WTC11 (cell line): ENCODE measurements around the gene ACSL5. TPM values are rescaled to one million over a fixed set of nuclear protein-coding genes. Genes with fewer than 3 reads are reported as not detected.
A peak's percentile ranks its signal among the peaks of the same experiment; 100 is the strongest.
"Not testable (repeated sequence)": the region's sequence is repeated elsewhere in the genome, so short reads cannot be mapped to it uniquely, and the experiment has no call there.

Experiments
- ATAC-seq: fragments of 200-7000 bp; cut with Tn5 transposase; 2 replicates; pipeline ENCODE4 v1.10.0; 2021; ENCODE audit warnings: mild to moderate bottlenecking, moderate library complexity
- CTCF ChIA-PET: fragments of 300-600 bp; sonication (Branson Sonifier 250); formaldehyde crosslinking; loops from one replicate; lab custom pipeline; 2021; ENCODE audit warnings: antibody characterized with exemption; lab: Charles Lee
- POLR2A ChIA-PET: fragments of 350-600 bp; sonication (Branson Sonifier 250); formaldehyde crosslinking; loops from one replicate; lab custom pipeline; 2021; ENCODE audit warnings: antibody characterized with exemption; lab: Charles Lee
- DNase-seq: peaks from one replicate; pipeline ENCODE4 v3.0.0; 2021; ENCODE audit warnings: low spot score
- H3K27ac Mint-ChIP-seq: 2 replicates; pipeline ENCODE4 v1.8.0; 2021; ENCODE audit warnings: mixed read lengths
- H3K27me3 Mint-ChIP-seq: 2 replicates; pipeline ENCODE4 v1.8.0; 2021; ENCODE audit warnings: low read depth, mild to moderate bottlenecking, moderate library complexity, mixed read lengths
- H3K36me3 Mint-ChIP-seq: 2 replicates; pipeline ENCODE4 v1.8.0; 2021; ENCODE audit warnings: mixed read lengths
- H3K4me1 Mint-ChIP-seq: 2 replicates; pipeline ENCODE4 v1.8.0; 2022; ENCODE audit warnings: mixed read lengths
- H3K4me3 Mint-ChIP-seq: 2 replicates; pipeline ENCODE4 v1.8.0; 2021; ENCODE audit warnings: mild to moderate bottlenecking, moderate library complexity, mixed read lengths
- H3K9me3 Mint-ChIP-seq: 2 replicates; pipeline ENCODE4 v1.8.0; 2021; ENCODE audit warnings: mixed read lengths
- E2F4 ChIP-seq: sonication (generic); formaldehyde crosslinking; IDR thresholded peaks from 2 replicates; pipeline ENCODE4 v1.8.1; 2022; ENCODE audit warnings: low read depth, mild to moderate bottlenecking, moderate library complexity, missing genetic modification reagents, borderline replicate concordance
- GABPB1 ChIP-seq: sonication (generic); formaldehyde crosslinking; IDR thresholded peaks from 2 replicates; pipeline ENCODE4 v1.8.1; 2023; ENCODE audit warnings: mild to moderate bottlenecking, missing genetic modification reagents
- GRHL2 ChIP-seq: fragments of 250-450 bp; sonication (Bioruptor Pico); IDR thresholded peaks from 2 replicates; pipeline ENCODE4 v1.8.0; 2022; ENCODE audit warnings: mild to moderate bottlenecking, moderate library complexity; ENCODE audit not compliant: insufficient replicate concordance, severe bottlenecking
- JUN ChIP-seq: sonication (generic); formaldehyde crosslinking; IDR thresholded peaks from 2 replicates; pipeline ENCODE4 v1.8.0; 2023; ENCODE audit warnings: mild to moderate bottlenecking, missing genetic modification reagents
- SMAD4 ChIP-seq: sonication (generic); formaldehyde crosslinking; IDR thresholded peaks from 2 replicates; pipeline ENCODE4 v1.8.0; 2022; ENCODE audit warnings: mild to moderate bottlenecking, missing genetic modification reagents
- SP1 ChIP-seq: sonication (generic); formaldehyde crosslinking; conservative IDR thresholded peaks from 2 replicates; pipeline ENCODE4 v1.8.1; 2022; ENCODE audit warnings: missing genetic modification reagents
- USF2 ChIP-seq: sonication (generic); formaldehyde crosslinking; IDR thresholded peaks from 2 replicates; pipeline ENCODE4 v1.8.1; 2023; ENCODE audit warnings: mild to moderate bottlenecking, missing genetic modification reagents, moderate library complexity
- ZBTB21 ChIP-seq: sonication (generic); formaldehyde crosslinking; IDR thresholded peaks from 2 replicates; pipeline ENCODE4 v1.8.1; 2023; ENCODE audit warnings: mild to moderate bottlenecking, missing genetic modification reagents, borderline replicate concordance
- ZNF138 ChIP-seq: sonication (generic); formaldehyde crosslinking; conservative IDR thresholded peaks from 2 replicates; pipeline ENCODE4 v1.8.1; 2022; ENCODE audit warnings: mild to moderate bottlenecking, moderate library complexity, missing genetic modification reagents
- ZNF281 ChIP-seq: sonication (generic); formaldehyde crosslinking; IDR thresholded peaks from 2 replicates; pipeline ENCODE4 v1.8.0; 2023; ENCODE audit warnings: mild to moderate bottlenecking, missing genetic modification reagents
- ZNF425 ChIP-seq: fragments of 250-450 bp; sonication (Bioruptor Pico); conservative IDR thresholded peaks from 2 replicates; pipeline ENCODE4 v1.9.0; 2021; ENCODE audit warnings: mild to moderate bottlenecking
- ZNF671 ChIP-seq: fragments of 250-450 bp; sonication (Bioruptor Pico); IDR thresholded peaks from 2 replicates; pipeline ENCODE4 v1.8.0; 2021; ENCODE audit warnings: mild to moderate bottlenecking
- ZSCAN18 ChIP-seq: fragments of 250-450 bp; sonication (Bioruptor Pico); IDR thresholded peaks from 2 replicates; pipeline ENCODE4 v2.1.2; 2022; ENCODE audit warnings: mild to moderate bottlenecking, moderate library complexity
- total RNA-seq: library from RNA; stranded (reverse); gene quantifications from 3 replicates; pipeline ENCODE4 v1.2.3, GENCODE V29; 2021

The ACSL5 gene
- total RNA-seq, 1 experiment from 2014 or later, result 0.22 TPM

- Mint-ChIP-seq H3K4me3 (no peak overlapping the region), H3K4me1 (no peaks in the 10 kb centered on the region), H3K9me3 (peaks cover 9% of the 10 kb centered on the region), H3K36me3 (peaks cover 21% of the 10 kb centered on the region), H3K27me3 (no peaks in the 10 kb centered on the region), H3K27ac (no peak overlapping the region)
- CTCF ChIA-PET, result interaction anchor here (1.2 kb wide), 1 partner anchor 11 kb away, joined by 3 read pairs; no protein-coding TSS in a partner anchor
- ATAC-seq (no peak), DNase-seq (no peak)
- TF ChIP-seq ZSCAN18 (CRISPR knock-in tag) (no peak), GABPB1 (CRISPR knock-in tag) (peak; percentile 51), ZNF138 (no peak), JUN (no peak), SMAD4 (CRISPR knock-in tag) (no peak), ZNF281 (CRISPR knock-in tag) (no peak), GRHL2 (CRISPR knock-in tag) (no peak)
- POLR2A ChIA-PET, result no interaction called here
Measured at GRCh38 chr10:112461029-112461887, 87.3 kb downstream of the ACSL5 start.

GRCh38 chr10:112464074-112464473 lies 90.2 kb downstream of the ACSL5 start:
- CTCF ChIA-PET, result interaction anchor here (1.1 to 1.7 kb wide), 2 partner anchors 8 to 326 kb away, joined by 3 to 7 read pairs; no protein-coding TSS in a partner anchor
- POLR2A ChIA-PET, H3K27ac Mint-ChIP-seq: not testable (repeated sequence)

GRCh38 chr10:112465299-112465883 lies 91.5 kb downstream of the ACSL5 start:
- DNase-seq (no peak), ATAC-seq (no peak)
- TF ChIP-seq ZBTB21 (CRISPR knock-in tag) (no peak), E2F4 (no peak), SP1 (CRISPR knock-in tag) (no peak), ZNF671 (no peak), USF2 (CRISPR knock-in tag) (no peak), ZNF425 (CRISPR knock-in tag) (no peak)
- CTCF ChIA-PET, result no interaction called here
- Mint-ChIP-seq H3K27me3 (no peaks in the 10 kb centered on the region), H3K27ac (no peak overlapping the region), H3K36me3 (peaks cover 24% of the 10 kb centered on the region), H3K4me1 (no peaks in the 10 kb centered on the region), H3K9me3 (peaks cover 9% of the 10 kb centered on the region), H3K4me3 (no peak overlapping the region)
- POLR2A ChIA-PET, result no interaction called here

More at GRCh38 chr10:112464074-112464473, 90.2 kb downstream of the ACSL5 start:
- H3K4me1 Mint-ChIP-seq, ATAC-seq, H3K9me3 Mint-ChIP-seq, H3K4me3 Mint-ChIP-seq, DNase-seq, H3K27me3 Mint-ChIP-seq: not testable (repeated sequence)
- H3K36me3 Mint-ChIP-seq, result peaks cover 24% of the 10 kb centered on the region
